ENCODE data around the gene ZNF862. TPM values are rescaled to one million over a fixed set of nuclear protein-coding genes. Genes with fewer than 3 reads are reported as not detected.
"Not testable (repeated sequence)": the region's sequence is repeated elsewhere in the genome, so short reads cannot be mapped to it uniquely, and the experiment has no call there.

The ZNF862 gene
- total and polyA plus RNA-seq, 2 donors from 2014 or later: 5.7 to 29.1 TPM

DNA sequence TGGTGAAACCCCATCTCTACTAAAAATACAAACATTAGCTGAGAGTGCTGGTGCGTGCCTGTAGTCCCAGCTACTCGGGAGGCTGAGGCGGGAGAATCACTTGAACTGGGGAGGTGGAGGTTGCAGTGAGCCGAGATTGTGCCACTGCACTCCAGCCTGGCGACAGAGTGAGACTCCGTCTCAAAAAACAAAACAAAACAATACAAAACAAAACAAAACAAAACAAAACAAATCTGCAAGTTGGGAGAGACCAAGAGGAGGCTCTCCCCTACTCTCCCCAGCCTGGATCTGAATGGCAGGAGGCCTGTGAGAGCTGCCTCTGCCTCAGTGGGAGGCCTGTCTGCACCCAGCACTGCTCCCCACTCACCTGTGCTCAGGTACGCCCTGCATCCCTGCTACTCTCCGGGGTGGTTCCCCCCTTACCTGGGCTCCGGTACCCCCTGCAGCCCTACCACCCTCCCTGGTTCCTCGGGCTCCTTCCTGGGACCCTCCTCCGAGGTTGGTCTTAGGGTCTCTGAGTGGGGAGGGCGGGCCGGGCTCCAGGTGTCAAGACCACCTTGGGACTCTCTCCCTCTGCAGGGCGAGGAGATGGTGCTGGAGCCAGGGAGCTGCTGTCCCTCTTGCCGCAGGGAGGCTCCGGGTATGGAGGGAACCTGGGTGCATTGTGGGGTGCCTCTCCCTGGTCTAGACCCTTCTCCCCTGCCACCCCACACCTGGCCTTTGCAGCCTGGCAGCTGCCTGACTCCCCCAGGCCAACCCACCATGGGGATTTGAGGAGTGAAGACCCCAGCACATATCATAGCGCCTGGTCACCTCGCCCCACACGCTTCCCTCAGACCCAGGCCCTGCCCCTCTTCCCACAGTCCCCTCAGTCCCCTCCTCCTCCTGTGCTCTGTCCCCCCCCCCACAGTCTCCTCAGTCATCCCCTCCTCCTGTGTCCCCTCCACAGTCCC lies 9.5 kb upstream of the ZNF862 start:
- DNase-seq: peak in 2 of 5 donors; percentile 44 to 72
- no peak for FAIRE-seq
- Histone ChIP-seq H3K4me3 (ENCODE audit: low read length in 3 of 3) (no peak overlapping the region), H3K36me3 (ENCODE audit: control insufficient read depth in 2 of 3, insufficient read depth in 3 of 3, low read length in 3 of 3) (no peaks in the 10 kb centered on the region), H3K27me3 (ENCODE audit: control insufficient read depth, insufficient read depth, low read length) (no peaks in the 10 kb centered on the region), H3K9me3 (ENCODE audit: control insufficient read depth in 2 of 3, insufficient read depth in 1 of 3, low read length in 3 of 3) (no peaks in the 10 kb centered on the region), H3K27ac (ENCODE audit: low read depth in 2 of 2, low read length in 2 of 2) (no peak overlapping the region), H3K9ac (ENCODE audit: low read length in 3 of 3) (no peak overlapping the region), H3K4me1 (ENCODE audit: control insufficient read depth in 2 of 3, insufficient read depth in 2 of 3, low read depth in 1 of 3, low read length in 3 of 3) (no peaks in the 10 kb centered on the region)
- TF ChIP-seq, protein P1, sequence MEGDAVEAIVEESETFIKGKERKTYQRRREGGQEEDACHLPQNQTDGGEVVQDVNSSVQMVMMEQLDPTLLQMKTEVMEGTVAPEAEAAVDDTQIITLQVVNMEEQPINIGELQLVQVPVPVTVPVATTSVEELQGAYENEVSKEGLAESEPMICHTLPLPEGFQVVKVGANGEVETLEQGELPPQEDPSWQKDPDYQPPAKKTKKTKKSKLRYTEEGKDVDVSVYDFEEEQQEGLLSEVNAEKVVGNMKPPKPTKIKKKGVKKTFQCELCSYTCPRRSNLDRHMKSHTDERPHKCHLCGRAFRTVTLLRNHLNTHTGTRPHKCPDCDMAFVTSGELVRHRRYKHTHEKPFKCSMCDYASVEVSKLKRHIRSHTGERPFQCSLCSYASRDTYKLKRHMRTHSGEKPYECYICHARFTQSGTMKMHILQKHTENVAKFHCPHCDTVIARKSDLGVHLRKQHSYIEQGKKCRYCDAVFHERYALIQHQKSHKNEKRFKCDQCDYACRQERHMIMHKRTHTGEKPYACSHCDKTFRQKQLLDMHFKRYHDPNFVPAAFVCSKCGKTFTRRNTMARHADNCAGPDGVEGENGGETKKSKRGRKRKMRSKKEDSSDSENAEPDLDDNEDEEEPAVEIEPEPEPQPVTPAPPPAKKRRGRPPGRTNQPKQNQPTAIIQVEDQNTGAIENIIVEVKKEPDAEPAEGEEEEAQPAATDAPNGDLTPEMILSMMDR (IDR thresholded peaks at IDR 0.05; ENCODE audit: borderline replicate concordance, extremely low read depth, insufficient read depth): no peak
- intact Hi-C loops (cut with DNase I): no loop called here

GRCh38 chr7:149830527-149830926 lies 7.6 kb upstream of the ZNF862 start:
- intact Hi-C loops (cut with DNase I); H3K9ac ChIP-seq (ENCODE audit: low read length in 3 of 3); FAIRE-seq; H3K9me3 ChIP-seq (ENCODE audit: control insufficient read depth in 2 of 3, insufficient read depth in 1 of 3, low read length in 3 of 3); H3K36me3 ChIP-seq (ENCODE audit: control insufficient read depth in 2 of 3, insufficient read depth in 3 of 3, low read length in 3 of 3); H3K27ac ChIP-seq (ENCODE audit: low read depth in 2 of 2, low read length in 2 of 2); H3K27me3 ChIP-seq (ENCODE audit: control insufficient read depth, insufficient read depth, low read length); DNase-seq; H3K4me1 ChIP-seq (ENCODE audit: control insufficient read depth in 2 of 3, insufficient read depth in 2 of 3, low read depth in 1 of 3, low read length in 3 of 3); H3K4me3 ChIP-seq (ENCODE audit: low read length in 3 of 3): not testable (repeated sequence)

DNA sequence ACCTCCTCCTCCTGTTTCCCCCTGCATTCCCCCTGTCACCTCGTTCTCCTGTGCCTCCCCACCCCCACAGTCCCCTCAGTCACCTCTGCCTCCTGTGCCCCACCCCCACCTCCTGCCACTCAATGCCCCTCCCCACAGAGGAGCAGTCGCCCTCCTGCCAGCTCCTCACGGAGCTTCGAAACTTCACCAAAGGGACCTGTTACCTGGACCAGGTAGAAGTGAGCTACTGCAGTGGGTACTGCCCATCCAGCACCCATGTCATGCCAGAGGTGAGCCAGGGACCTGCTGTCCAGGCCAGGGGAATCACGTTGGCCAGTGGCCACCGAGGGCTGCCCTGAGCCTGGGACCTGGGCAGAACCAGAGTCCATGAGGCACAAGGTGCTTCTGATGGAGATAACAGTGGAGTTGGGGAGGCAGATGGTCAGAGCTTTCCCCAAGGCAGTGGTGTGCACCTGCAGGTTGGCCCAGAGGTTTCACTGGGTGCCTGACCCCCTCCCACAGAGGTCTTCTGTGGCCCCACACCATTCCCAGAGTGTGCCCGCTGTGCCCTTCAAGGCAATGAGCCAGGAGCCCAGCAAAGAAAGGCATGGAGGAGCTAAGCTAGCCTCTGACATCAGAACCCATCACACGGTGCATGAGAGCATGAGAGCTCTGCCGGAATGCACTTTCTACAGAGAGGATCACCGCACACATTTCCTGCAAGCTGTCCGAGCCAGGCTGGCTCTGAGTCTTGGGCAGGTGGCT lies 7.0 kb upstream of the ZNF862 start:
- Histone ChIP-seq H3K4me1 (ENCODE audit: control insufficient read depth in 2 of 3, insufficient read depth in 2 of 3, low read depth in 1 of 3, low read length in 3 of 3) (no peaks in the 10 kb centered on the region), H3K9me3 (ENCODE audit: control insufficient read depth in 2 of 3, insufficient read depth in 1 of 3, low read length in 3 of 3) (no peaks in the 10 kb centered on the region), H3K27ac (ENCODE audit: low read depth in 2 of 2, low read length in 2 of 2) (no peak overlapping the region), H3K9ac (ENCODE audit: low read length in 3 of 3) (no peak overlapping the region), H3K36me3 (ENCODE audit: control insufficient read depth in 2 of 3, insufficient read depth in 3 of 3, low read length in 3 of 3) (no peaks in the 10 kb centered on the region), H3K27me3 (ENCODE audit: control insufficient read depth, insufficient read depth, low read length) (no peaks in the 10 kb centered on the region), H3K4me3 (ENCODE audit: low read length in 3 of 3) (no peak overlapping the region)
- intact Hi-C loops (cut with DNase I): no loop called here
- TF ChIP-seq, protein P1 (IDR thresholded peaks at IDR 0.05; ENCODE audit: borderline replicate concordance, extremely low read depth, insufficient read depth): no peak
- DNase-seq (peak in 1 of 5 donors; percentile 62), FAIRE-seq (no peak)

GRCh38 chr7:149831741-149832219 lies 6.4 kb upstream of the ZNF862 start:
- no peak overlapping the region for H3K27ac ChIP-seq (ENCODE audit: low read depth in 2 of 2, low read length in 2 of 2)
- H3K36me3 ChIP-seq (ENCODE audit: control insufficient read depth in 2 of 3, insufficient read depth in 3 of 3, low read length in 3 of 3): no peaks in the 10 kb centered on the region
- intact Hi-C loops (cut with DNase I): no loop called here
- DNase-seq: peak in 3 of 5 donors; percentile 43 to 62 (median 60)
- no peak overlapping the region for H3K9ac ChIP-seq (ENCODE audit: low read length in 3 of 3)
- H3K4me3 ChIP-seq (ENCODE audit: low read length in 3 of 3): no peak overlapping the region
- FAIRE-seq: no peak
- no peaks in the 10 kb centered on the region for H3K9me3 ChIP-seq (ENCODE audit: control insufficient read depth in 2 of 3, insufficient read depth in 1 of 3, low read length in 3 of 3)
- H3K27me3 ChIP-seq (ENCODE audit: control insufficient read depth, insufficient read depth, low read length): no peaks in the 10 kb centered on the region
- no peaks in the 10 kb centered on the region for H3K4me1 ChIP-seq (ENCODE audit: control insufficient read depth in 2 of 3, insufficient read depth in 2 of 3, low read depth in 1 of 3, low read length in 3 of 3)
- TF ChIP-seq, protein P1 (IDR thresholded peaks at IDR 0.05; ENCODE audit: borderline replicate concordance, extremely low read depth, insufficient read depth): no peak

Measured in kidney (tissue), 14 donors.